Subcutaneous abdominal adipose tissue (tissue), 5 donors: ENCODE results near the gene DCPS.
"Not testable (repeated sequence)": the region's sequence is repeated elsewhere in the genome, so short reads cannot be mapped to it uniquely, and the experiment has no call there.

Experiments
- H3K27ac ChIP-seq: one replicate; pipeline ENCODE4 v1.7.0; 2013; ENCODE audit warnings: low read depth, mild to moderate bottlenecking, inconsistent platforms, low read length, moderate library complexity
- H3K27me3 ChIP-seq, 5 donors: one replicate each; pipeline ENCODE4 v1.7.0; 2013; ENCODE audit warnings: low read length in 5 of 5, inconsistent platforms in 1 of 5; ENCODE audit not compliant: control insufficient read depth in 5 of 5, insufficient read depth in 4 of 5
- H3K36me3 ChIP-seq, 5 donors: one replicate each; pipeline ENCODE4 v1.7.0; 2013; ENCODE audit warnings: low read length in 5 of 5; ENCODE audit not compliant: control insufficient read depth in 5 of 5, insufficient read depth in 5 of 5
- H3K4me1 ChIP-seq, 5 donors: one replicate each; pipeline ENCODE4 v1.7.0; 2013; ENCODE audit warnings: low read length in 5 of 5, mild to moderate bottlenecking in 3 of 5, moderate library complexity in 1 of 5; ENCODE audit not compliant: control insufficient read depth in 5 of 5, insufficient read depth in 5 of 5
- H3K4me3 ChIP-seq, 5 donors: one replicate each; pipeline ENCODE4 v1.7.0; 2013; ENCODE audit warnings: low read length in 5 of 5, low read depth in 1 of 5
- H3K9ac ChIP-seq, 5 donors: one replicate each; pipeline ENCODE4 v1.7.0; 2013; ENCODE audit warnings: low read length in 5 of 5, mild to moderate bottlenecking in 4 of 5, moderate library complexity in 3 of 5
- H3K9me3 ChIP-seq, 5 donors: one replicate each; pipeline ENCODE4 v1.7.0; 2013; ENCODE audit warnings: low read length in 5 of 5; ENCODE audit not compliant: control insufficient read depth in 5 of 5
- donor health status: healthy.
- donor health status: healthy.
- donor health status: healthy.
- donor health status: healthy.
- donor health status: healthy.

Gene DCPS

GRCh38 chr11:126375726-126376125 is 71.9 kb downstream of the DCPS start:
- H3K9ac ChIP-seq, result no peak overlapping the region
- no peaks in the 10 kb centered on the region for H3K9me3 ChIP-seq
- H3K36me3 ChIP-seq, result peaks cover 0 to under 1% (median 0%) of the 10 kb centered on the region in 5 donors
- no peak overlapping the region for H3K4me3 ChIP-seq
- H3K27me3 ChIP-seq, result no peaks in the 10 kb centered on the region
- H3K4me1 ChIP-seq, result no peaks in the 10 kb centered on the region
- no peak overlapping the region for H3K27ac ChIP-seq

GRCh38 chr11:126378763-126379162 is 74.9 kb downstream of the DCPS start:
- H3K4me1 ChIP-seq, result no peaks in the 10 kb centered on the region
- no peak overlapping the region for H3K27ac ChIP-seq
- H3K9me3 ChIP-seq, result no peaks in the 10 kb centered on the region
- H3K4me3 ChIP-seq, result no peak overlapping the region
- H3K9ac ChIP-seq, result no peak overlapping the region
- peaks cover 0 to 3% (median 0%) of the 10 kb centered on the region in 5 donors for H3K36me3 ChIP-seq
- H3K27me3 ChIP-seq, result no peaks in the 10 kb centered on the region

- no peak overlapping the region for H3K4me3 ChIP-seq
- H3K36me3 ChIP-seq, result peaks cover 0 to 3% (median 0%) of the 10 kb centered on the region in 5 donors
- H3K9ac ChIP-seq, result no peak overlapping the region
- peaks cover 0 to 2% (median 0%) of the 10 kb centered on the region in 5 donors for H3K4me1 ChIP-seq
- no peaks in the 10 kb centered on the region for H3K27me3 ChIP-seq
- no peaks in the 10 kb centered on the region for H3K9me3 ChIP-seq
- no peak overlapping the region for H3K27ac ChIP-seq
These were observed 77.0 kb downstream of the DCPS start for GRCh38 chr11:126380909-126381308.

GRCh38 chr11:126381960-126382359 is 78.1 kb downstream of the DCPS start:
- not testable (repeated sequence) for H3K4me3 ChIP-seq, H3K9ac ChIP-seq, H3K27ac ChIP-seq, H3K27me3 ChIP-seq, H3K36me3 ChIP-seq, H3K9me3 ChIP-seq
- H3K4me1 ChIP-seq, result peaks cover 0 to 11% (median 6%) of the 10 kb centered on the region in 5 donors

- H3K4me1 ChIP-seq, result peaks cover 0 to 12% (median 8%) of the 10 kb centered on the region in 5 donors
- H3K36me3 ChIP-seq, H3K4me3 ChIP-seq, H3K9me3 ChIP-seq, H3K9ac ChIP-seq, H3K27me3 ChIP-seq, H3K27ac ChIP-seq: not testable (repeated sequence)
These were observed 78.8 kb downstream of the DCPS start for GRCh38 chr11:126382641-126383040.

GRCh38 chr11:126383339-126384335 is 79.8 kb downstream of the DCPS start:
- Histone ChIP-seq H3K4me1 (peaks cover 0 to 12% (median 8%) of the 10 kb centered on the region in 5 donors), H3K27me3 (no peaks in the 10 kb centered on the region), H3K36me3 (peaks cover 0 to 3% (median 0%) of the 10 kb centered on the region in 5 donors), H3K9me3 (no peaks in the 10 kb centered on the region), H3K4me3 (no peak overlapping the region), H3K9ac (no peak overlapping the region), H3K27ac (no peak overlapping the region)

- Histone ChIP-seq H3K4me3 (no peak overlapping the region), H3K4me1 (peaks cover 0 to 12% (median 8%) of the 10 kb centered on the region in 5 donors), H3K9me3 (no peaks in the 10 kb centered on the region), H3K9ac (no peak overlapping the region), H3K27me3 (no peaks in the 10 kb centered on the region), H3K36me3 (peaks cover 0 to 3% (median 0%) of the 10 kb centered on the region in 5 donors), H3K27ac (no peak overlapping the region)
These were observed 80.7 kb downstream of the DCPS start for GRCh38 chr11:126384449-126385070.

GRCh38 chr11:126385991-126386728 is 82.3 kb downstream of the DCPS start:
- no peaks in the 10 kb centered on the region for H3K36me3 ChIP-seq
- H3K9ac ChIP-seq, result no peak overlapping the region
- H3K4me1 ChIP-seq, result peaks cover 0 to 12% (median 8%) of the 10 kb centered on the region in 5 donors
- no peak overlapping the region for H3K27ac ChIP-seq
- H3K9me3 ChIP-seq, result no peaks in the 10 kb centered on the region
- no peak overlapping the region for H3K4me3 ChIP-seq
- no peaks in the 10 kb centered on the region for H3K27me3 ChIP-seq

- H3K9me3 ChIP-seq, H3K9ac ChIP-seq, H3K36me3 ChIP-seq, H3K4me3 ChIP-seq, H3K27ac ChIP-seq, H3K27me3 ChIP-seq: not testable (repeated sequence)
- peaks cover 0 to 12% (median 8%) of the 10 kb centered on the region in 5 donors for H3K4me1 ChIP-seq
These were observed 82.8 kb downstream of the DCPS start for GRCh38 chr11:126386729-126387071.
